HEK293 (cell line): Measurements from ENCODE around the gene TIAM1.

Experiments used
- CTCF ChIA-PET: fragments of 350-600 bp; formaldehyde crosslinking; extraction: SDS; loops from one replicate; lab custom pipeline; 2021; ENCODE audit warnings: antibody characterized with exemption; lab: Yijun Ruan, JAX
- POLR2A ChIA-PET: fragments of 300-600 bp; formaldehyde crosslinking; extraction: SDS; loops from one replicate; lab custom pipeline; 2020; ENCODE audit warnings: antibody characterized with exemption, inconsistent platforms; lab: Yijun Ruan, JAX
- H3K27ac ChIP-seq: fragments of 200-500 bp; sonication (Bioruptor generic); 2 replicates; pipeline ENCODE4 v1.5.1; 2014; ENCODE audit warnings: low read depth, low read length, control low read depth, inconsistent platforms; ENCODE audit errors: extremely low read depth
- H3K36me3 ChIP-seq, 2 experiments: fragments of 200-500 bp in 1 of 2; sonication (Bioruptor generic) in 1 of 2; 1 replicate in 1 of 2; 2 replicates in 1 of 2; pipeline ENCODE4 v1.5.1; 2014 to 2017; ENCODE audit warnings: inconsistent platforms in 2 of 2, low read length in 2 of 2; ENCODE audit not compliant: control insufficient read depth in 2 of 2, insufficient read depth in 1 of 2
- H3K4me1 ChIP-seq: fragments of 200-500 bp; sonication (Bioruptor generic); 2 replicates; pipeline ENCODE4 v1.5.1; 2014; ENCODE audit warnings: mild to moderate bottlenecking, low read length, inconsistent platforms; ENCODE audit not compliant: control insufficient read depth, insufficient read depth
- H3K4me3 ChIP-seq: 2 replicates; pipeline ENCODE4 v1.5.1; 2011; ENCODE audit warnings: low read depth, mild to moderate bottlenecking, control low read depth, low read length, moderate library complexity
- H3K9me3 ChIP-seq: fragments of 200-500 bp; sonication (Bioruptor generic); 2 replicates; pipeline ENCODE4 v1.5.1; 2014; ENCODE audit warnings: low read depth, low read length, inconsistent platforms; ENCODE audit not compliant: control insufficient read depth, insufficient read depth
- BCL11B ChIP-seq: fragments of 450-650 bp; formaldehyde crosslinking; IDR thresholded peaks from 2 replicates; pipeline ENCODE4 v1.5.1; 2016; ENCODE audit warnings: low read depth, missing biosample characterization, missing genetic modification characterization
- GLIS1 ChIP-seq: fragments of 450-650 bp; formaldehyde crosslinking; IDR thresholded peaks from 2 replicates; pipeline ENCODE4 v1.5.1; 2016; ENCODE audit warnings: missing biosample characterization, missing genetic modification characterization
- KLF17 ChIP-seq: fragments of 450-650 bp; formaldehyde crosslinking; IDR thresholded peaks from 2 replicates; pipeline ENCODE4 v1.5.1; 2016; ENCODE audit warnings: missing biosample characterization, missing genetic modification characterization
- OSR2 ChIP-seq: fragments of 450-650 bp; formaldehyde crosslinking; IDR thresholded peaks from 2 replicates; pipeline ENCODE4 v1.5.1; 2016; ENCODE audit warnings: missing biosample characterization, missing genetic modification characterization
- OVOL3 ChIP-seq: fragments of 450-650 bp; formaldehyde crosslinking; IDR thresholded peaks from 2 replicates; pipeline ENCODE4 v1.5.1; 2016; ENCODE audit warnings: missing biosample characterization, missing genetic modification characterization
- PRDM1 ChIP-seq: fragments of 450-650 bp; formaldehyde crosslinking; IDR thresholded peaks from 2 replicates; pipeline ENCODE4; 2016; ENCODE audit warnings: missing biosample characterization, missing genetic modification characterization
- PRDM6 ChIP-seq: fragments of 450-650 bp; formaldehyde crosslinking; IDR thresholded peaks from 2 replicates; pipeline ENCODE4 v1.5.1; 2017; ENCODE audit warnings: missing biosample characterization, missing genetic modification characterization
- SCRT2 ChIP-seq: fragments of 450-650 bp; formaldehyde crosslinking; IDR thresholded peaks from 2 replicates; pipeline ENCODE4 v1.5.1; 2016; ENCODE audit warnings: missing biosample characterization, missing genetic modification characterization
- TRIM28 ChIP-seq: IDR thresholded peaks from 2 replicates; pipeline ENCODE4 v1.6.1; 2011; ENCODE audit warnings: low read length, control low read depth, borderline replicate concordance
- ZFP37 ChIP-seq: fragments of 450-650 bp; formaldehyde crosslinking; IDR thresholded peaks from 2 replicates; pipeline ENCODE4 v1.5.1; 2016; ENCODE audit warnings: missing biosample characterization, missing genetic modification characterization
- ZFP41 ChIP-seq: fragments of 450-650 bp; formaldehyde crosslinking; IDR thresholded peaks from 2 replicates; pipeline ENCODE4 v1.5.1; 2016; ENCODE audit warnings: missing biosample characterization, missing genetic modification characterization, borderline replicate concordance
- ZNF138 ChIP-seq: fragments of 450-650 bp; formaldehyde crosslinking; IDR thresholded peaks from 2 replicates; pipeline ENCODE4 v1.5.1; 2016; ENCODE audit warnings: missing biosample characterization, missing genetic modification characterization, borderline replicate concordance
- ZNF146 ChIP-seq: fragments of 450-650 bp; formaldehyde crosslinking; IDR thresholded peaks from 2 replicates; pipeline ENCODE4 v1.5.1; 2016; ENCODE audit warnings: missing biosample characterization, missing genetic modification characterization
- ZNF211 ChIP-seq: fragments of 450-650 bp; formaldehyde crosslinking; IDR thresholded peaks from 2 replicates; pipeline ENCODE4 v1.5.1; 2016; ENCODE audit warnings: low read depth, missing biosample characterization, missing genetic modification characterization
- ZNF266 ChIP-seq: fragments of 450-650 bp; formaldehyde crosslinking; IDR thresholded peaks from 2 replicates; pipeline ENCODE4 v1.5.1; 2016; ENCODE audit warnings: missing biosample characterization, missing genetic modification characterization, low read depth
- ZNF366 ChIP-seq: fragments of 450-650 bp; formaldehyde crosslinking; conservative IDR thresholded peaks from 2 replicates; pipeline ENCODE4 v1.5.1; 2016; ENCODE audit warnings: missing biosample characterization, missing genetic modification characterization
- ZNF488 ChIP-seq: fragments of 450-650 bp; formaldehyde crosslinking; IDR thresholded peaks from 2 replicates; pipeline ENCODE4 v1.5.1; 2016; ENCODE audit warnings: missing biosample characterization, missing genetic modification characterization
- ZNF549 ChIP-seq: fragments of 450-650 bp; IDR thresholded peaks from 2 replicates; pipeline ENCODE4 v1.5.1; 2018; ENCODE audit warnings: missing biosample characterization, missing genetic modification characterization, mild to moderate bottlenecking, inconsistent platforms, moderate library complexity
- ZNF701 ChIP-seq: fragments of 450-650 bp; formaldehyde crosslinking; IDR thresholded peaks from 2 replicates; pipeline ENCODE4 v1.5.1; 2016; ENCODE audit warnings: missing biosample characterization, missing genetic modification characterization
- ZNF776 ChIP-seq: fragments of 450-650 bp; formaldehyde crosslinking; IDR thresholded peaks from 2 replicates; pipeline ENCODE4 v1.5.0; 2017; ENCODE audit warnings: missing biosample characterization, missing genetic modification characterization, borderline replicate concordance
- TF ChIP-seq, protein P1 (sequence below): fragments of 450-650 bp; formaldehyde crosslinking; IDR thresholded peaks from 2 replicates; pipeline ENCODE4; 2016; ENCODE audit warnings: missing biosample characterization, missing genetic modification characterization
- TF ChIP-seq, protein P2 (sequence below): fragments of 450-650 bp; IDR thresholded peaks from 2 replicates; pipeline ENCODE4 v1.5.1; 2018; ENCODE audit warnings: missing biosample characterization, missing genetic modification characterization
- TF ChIP-seq, protein P3 (sequence below): fragments of 450-650 bp; formaldehyde crosslinking; IDR thresholded peaks from 2 replicates; pipeline ENCODE4 v1.5.1; 2016; ENCODE audit warnings: missing biosample characterization, missing genetic modification characterization
- TF ChIP-seq, protein P4 (sequence below): fragments of 450-650 bp; formaldehyde crosslinking; IDR thresholded peaks from 2 replicates; pipeline ENCODE4 v1.5.1; 2016; ENCODE audit warnings: missing biosample characterization, missing genetic modification characterization
- TF ChIP-seq, protein P5 (sequence below): fragments of 450-650 bp; formaldehyde crosslinking; IDR thresholded peaks from 2 replicates; pipeline ENCODE4 v1.5.1; 2016; ENCODE audit warnings: missing biosample characterization, missing genetic modification characterization

TIAM1 gene

GRCh38 chr21:31310750-31311149 lies 33.3 kb downstream of the TIAM1 start:
- POLR2A ChIA-PET: no interaction called here
- TF ChIP-seq, protein P1, sequence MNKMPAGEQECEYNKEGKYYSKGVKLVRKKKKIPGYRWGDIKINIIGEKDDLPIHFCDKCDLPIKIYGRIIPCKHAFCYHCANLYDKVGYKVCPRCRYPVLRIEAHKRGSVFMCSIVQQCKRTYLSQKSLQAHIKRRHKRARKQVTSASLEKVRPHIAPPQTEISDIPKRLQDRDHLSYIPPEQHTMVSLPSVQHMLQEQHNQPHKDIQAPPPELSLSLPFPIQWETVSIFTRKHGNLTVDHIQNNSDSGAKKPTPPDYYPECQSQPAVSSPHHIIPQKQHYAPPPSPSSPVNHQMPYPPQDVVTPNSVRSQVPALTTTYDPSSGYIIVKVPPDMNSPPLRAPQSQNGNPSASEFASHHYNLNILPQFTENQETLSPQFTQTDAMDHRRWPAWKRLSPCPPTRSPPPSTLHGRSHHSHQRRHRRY (tag by site-specific recombination): no peak
- TF ChIP-seq, protein P2, sequence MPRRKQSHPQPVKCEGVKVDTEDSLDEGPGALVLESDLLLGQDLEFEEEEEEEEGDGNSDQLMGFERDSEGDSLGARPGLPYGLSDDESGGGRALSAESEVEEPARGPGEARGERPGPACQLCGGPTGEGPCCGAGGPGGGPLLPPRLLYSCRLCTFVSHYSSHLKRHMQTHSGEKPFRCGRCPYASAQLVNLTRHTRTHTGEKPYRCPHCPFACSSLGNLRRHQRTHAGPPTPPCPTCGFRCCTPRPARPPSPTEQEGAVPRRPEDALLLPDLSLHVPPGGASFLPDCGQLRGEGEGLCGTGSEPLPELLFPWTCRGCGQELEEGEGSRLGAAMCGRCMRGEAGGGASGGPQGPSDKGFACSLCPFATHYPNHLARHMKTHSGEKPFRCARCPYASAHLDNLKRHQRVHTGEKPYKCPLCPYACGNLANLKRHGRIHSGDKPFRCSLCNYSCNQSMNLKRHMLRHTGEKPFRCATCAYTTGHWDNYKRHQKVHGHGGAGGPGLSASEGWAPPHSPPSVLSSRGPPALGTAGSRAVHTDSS (tag by site-specific recombination): no peak
- TF ChIP-seq KLF17 (no peak), ZNF366 (no peak), PRDM6 (tag by site-specific recombination) (no peak), ZNF266 (tag by site-specific recombination) (no peak), ZNF488 (no peak), ZFP37 (tag by site-specific recombination) (no peak), SCRT2 (tag by site-specific recombination) (no peak), OVOL3 (no peak)
- Histone ChIP-seq H3K9me3 (no peaks in the 10 kb centered on the region), H3K4me3 (no peak overlapping the region), H3K4me1 (peaks cover 7% of the 10 kb centered on the region), H3K36me3 (no peaks in the 10 kb centered on the region), H3K27ac (no peak overlapping the region)
- CTCF ChIA-PET: interaction anchor here (0.7 to 1.3 kb wide), 3 partner anchors 33 to 130 kb away, joined by 3 to 5 read pairs (median 3); partner anchors contain the start of gene TIAM1

DNA sequence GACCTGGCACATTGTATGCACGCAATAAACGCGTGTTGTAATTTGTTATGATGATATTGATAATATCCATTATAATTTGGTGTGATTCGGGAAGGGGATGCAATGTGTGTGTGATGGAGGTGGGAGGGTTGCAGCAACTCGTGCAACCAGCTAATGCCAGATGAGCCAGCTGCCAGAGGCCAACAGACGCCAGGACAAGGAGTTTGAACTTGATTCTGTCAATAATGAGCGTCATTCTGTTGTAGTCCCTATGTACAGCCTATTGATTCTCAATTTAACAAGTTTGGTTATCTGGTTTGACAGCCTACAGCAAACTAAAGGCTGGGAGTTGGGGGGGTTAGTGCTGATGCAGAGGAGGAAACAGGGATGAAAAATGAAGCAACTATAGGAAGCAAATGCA lies 35.5 kb downstream of the TIAM1 start:
- ChIA-PET POLR2A (no interaction called here), CTCF (interaction anchor here (1.1 kb wide), 1 partner anchor 107 kb away, joined by 3 read pairs; no protein-coding TSS in a partner anchor)
- Histone ChIP-seq H3K4me3 (no peak overlapping the region), H3K27ac (no peak overlapping the region), H3K9me3 (no peaks in the 10 kb centered on the region), H3K36me3 (no peaks in the 10 kb centered on the region), H3K4me1 (peaks cover 7% of the 10 kb centered on the region)
- TF ChIP-seq ZNF211 (no peak), GLIS1 (tag by site-specific recombination) (no peak), TRIM28 (no peak), ZNF138 (no peak), PRDM1 (tag by site-specific recombination) (no peak), BCL11B (no peak), ZNF549 (tag by site-specific recombination) (no peak), ZNF776 (tag by site-specific recombination) (no peak), ZNF146 (tag by site-specific recombination) (no peak), OSR2 (tag by site-specific recombination) (no peak), ZFP41 (tag by site-specific recombination) (no peak), ZNF701 (no peak)
- TF ChIP-seq, protein P3, sequence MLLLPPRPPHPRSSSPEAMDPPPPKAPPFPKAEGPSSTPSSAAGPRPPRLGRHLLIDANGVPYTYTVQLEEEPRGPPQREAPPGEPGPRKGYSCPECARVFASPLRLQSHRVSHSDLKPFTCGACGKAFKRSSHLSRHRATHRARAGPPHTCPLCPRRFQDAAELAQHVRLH (tag by site-specific recombination): no peak
- TF ChIP-seq, protein P4, sequence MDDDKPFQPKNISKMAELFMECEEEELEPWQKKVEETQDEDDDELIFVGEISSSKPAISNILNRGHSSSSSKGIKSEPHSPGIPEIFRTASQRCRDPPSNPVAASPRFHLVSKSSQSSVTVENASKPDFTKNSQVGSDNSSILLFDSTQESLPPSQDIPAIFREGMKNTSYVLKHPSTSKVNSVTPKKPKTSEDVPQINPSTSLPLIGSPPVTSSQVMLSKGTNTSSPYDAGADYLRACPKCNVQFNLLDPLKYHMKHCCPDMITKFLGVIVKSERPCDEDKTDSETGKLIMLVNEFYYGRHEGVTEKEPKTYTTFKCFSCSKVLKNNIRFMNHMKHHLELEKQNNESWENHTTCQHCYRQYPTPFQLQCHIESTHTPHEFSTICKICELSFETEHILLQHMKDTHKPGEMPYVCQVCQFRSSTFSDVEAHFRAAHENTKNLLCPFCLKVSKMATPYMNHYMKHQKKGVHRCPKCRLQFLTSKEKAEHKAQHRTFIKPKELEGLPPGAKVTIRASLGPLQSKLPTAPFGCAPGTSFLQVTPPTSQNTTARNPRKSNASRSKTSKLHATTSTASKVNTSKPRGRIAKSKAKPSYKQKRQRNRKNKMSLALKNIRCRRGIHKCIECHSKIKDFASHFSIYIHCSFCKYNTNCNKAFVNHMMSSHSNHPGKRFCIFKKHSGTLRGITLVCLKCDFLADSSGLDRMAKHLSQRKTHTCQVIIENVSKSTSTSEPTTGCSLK (tag by site-specific recombination): no peak
- TF ChIP-seq, protein P5, sequence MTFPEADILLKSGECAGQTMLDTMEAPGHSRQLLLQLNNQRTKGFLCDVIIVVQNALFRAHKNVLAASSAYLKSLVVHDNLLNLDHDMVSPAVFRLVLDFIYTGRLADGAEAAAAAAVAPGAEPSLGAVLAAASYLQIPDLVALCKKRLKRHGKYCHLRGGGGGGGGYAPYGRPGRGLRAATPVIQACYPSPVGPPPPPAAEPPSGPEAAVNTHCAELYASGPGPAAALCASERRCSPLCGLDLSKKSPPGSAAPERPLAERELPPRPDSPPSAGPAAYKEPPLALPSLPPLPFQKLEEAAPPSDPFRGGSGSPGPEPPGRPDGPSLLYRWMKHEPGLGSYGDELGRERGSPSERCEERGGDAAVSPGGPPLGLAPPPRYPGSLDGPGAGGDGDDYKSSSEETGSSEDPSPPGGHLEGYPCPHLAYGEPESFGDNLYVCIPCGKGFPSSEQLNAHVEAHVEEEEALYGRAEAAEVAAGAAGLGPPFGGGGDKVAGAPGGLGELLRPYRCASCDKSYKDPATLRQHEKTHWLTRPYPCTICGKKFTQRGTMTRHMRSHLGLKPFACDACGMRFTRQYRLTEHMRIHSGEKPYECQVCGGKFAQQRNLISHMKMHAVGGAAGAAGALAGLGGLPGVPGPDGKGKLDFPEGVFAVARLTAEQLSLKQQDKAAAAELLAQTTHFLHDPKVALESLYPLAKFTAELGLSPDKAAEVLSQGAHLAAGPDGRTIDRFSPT: no peak
